ENCODE measurements around the gene CMSS1. TPM values are rescaled to one million over a fixed set of nuclear protein-coding genes. Genes with fewer than 3 reads are reported as not detected.
A peak's percentile ranks its signal among the peaks of the same experiment; 100 is the strongest.

Gene CMSS1
- total and polyA plus RNA-seq, 2 donors (not counting 1 experiment from before 2014, with no cell fraction given), result 7.3 to 22.8 TPM

GRCh38 chr3:99789011-99789721, 28.5 kb upstream of the CMSS1 start:
- Histone ChIP-seq H4K20me1 (ENCODE audit: control insufficient read depth, insufficient read depth, low read length, poor library complexity, severe bottlenecking) (no peaks in the 10 kb centered on the region), H3K4me1 (ENCODE audit: control insufficient read depth in 2 of 2, insufficient read depth in 2 of 2, low read length in 2 of 2) (no peaks in the 10 kb centered on the region), H3K4me2 (replicated peaks; ENCODE audit: low read depth, low read length, poor library complexity, severe bottlenecking) (no peak overlapping the region), H3K79me2 (ENCODE audit: control insufficient read depth, insufficient read depth, low read length) (no peaks in the 10 kb centered on the region), H2AFZ (ENCODE audit: insufficient read depth, low read depth, low read length, poor library complexity, severe bottlenecking) (no peak overlapping the region), H3K9ac (ENCODE audit: low read length) (no peak overlapping the region), H3K9me3 (ENCODE audit: control extremely low read depth in 1 of 3, control insufficient read depth in 2 of 3, insufficient read depth in 1 of 3, low read length in 2 of 3) (no peaks in the 10 kb centered on the region), H3K27me3 (replicated peaks in 1 of 4; ENCODE audit: control extremely low read depth in 1 of 4, control insufficient read depth in 3 of 4, insufficient read depth in 4 of 4, low read length in 3 of 4) (no peaks in the 10 kb centered on the region), H3K27ac (ENCODE audit: low read length in 2 of 2) (no peak overlapping the region), H3K4me3 (ENCODE audit: control extremely low read depth in 1 of 5, extremely low read depth in 1 of 5, insufficient read depth in 1 of 5, low read depth in 2 of 5, low read length in 4 of 5) (no peak overlapping the region), H3K36me3 (replicated peaks in 1 of 2; ENCODE audit: control extremely low read depth in 1 of 2, control insufficient read depth in 1 of 2, extremely low read depth in 1 of 2, insufficient read depth in 2 of 2, low read length in 1 of 2) (no peaks in the 10 kb centered on the region)
- no peak overlapping the region for H3K4me3 Mint-ChIP-seq
- peaks cover 16% of the 10 kb centered on the region for H3K27me3 Mint-ChIP-seq
- peak; percentile 65 for TF ChIP-seq CTCF (IDR thresholded peaks at IDR 0.05)
- TF ChIP-seq EZH2 (IDR thresholded peaks at IDR 0.05; ENCODE audit: borderline replicate concordance, insufficient read depth, low read depth, low read length, poor library complexity, severe bottlenecking), result no peak
- CTCF ChIA-PET, result interaction anchor here (0.7 to 1.4 kb wide), 3 partner anchors 15 to 764 kb away, joined by 3 to 4 read pairs (median 3); no protein-coding TSS in a partner anchor
- POLR2A ChIA-PET, result no interaction called here
- no peaks in the 10 kb centered on the region for H3K9me3 Mint-ChIP-seq (ENCODE audit: insufficient read depth)
- ATAC-seq (ENCODE audit: low read depth), result peak; percentile 39
- peak; percentile 9 for DNase-seq
- no peaks in the 10 kb centered on the region for H3K4me1 Mint-ChIP-seq
- 13% methylated on average over 1 of the region's 3 CpGs for WGBS (ENCODE audit: insufficient coverage)
- no peak overlapping the region for H3K27ac Mint-ChIP-seq
- intact Hi-C loops (cut with micrococcal nuclease), result no loop called here

DNA sequence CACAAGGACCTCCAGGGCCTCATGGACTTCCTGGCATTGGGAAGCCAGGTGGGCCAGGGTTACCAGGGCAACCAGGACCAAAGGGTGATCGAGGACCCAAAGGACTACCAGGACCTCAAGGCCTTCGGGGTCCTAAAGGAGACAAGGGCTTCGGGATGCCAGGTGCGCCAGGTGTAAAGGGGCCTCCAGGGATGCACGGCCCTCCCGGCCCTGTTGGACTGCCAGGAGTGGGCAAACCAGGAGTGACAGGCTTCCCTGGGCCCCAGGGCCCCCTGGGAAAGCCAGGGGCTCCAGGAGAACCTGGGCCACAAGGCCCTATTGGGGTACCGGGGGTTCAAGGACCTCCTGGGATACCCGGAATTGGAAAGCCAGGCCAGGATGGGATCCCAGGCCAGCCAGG, 23.2 kb upstream of the CMSS1 start:
- ChIA-PET CTCF (no interaction called here), POLR2A (no interaction called here)
- Mint-ChIP-seq H3K27me3 (peaks cover 11% of the 10 kb centered on the region), H3K4me3 (no peak overlapping the region), H3K27ac (no peak overlapping the region), H3K9me3 (ENCODE audit: insufficient read depth) (no peaks in the 10 kb centered on the region), H3K4me1 (no peaks in the 10 kb centered on the region)
- 89% methylated on average over 8 of the region's 8 CpGs for WGBS (ENCODE audit: insufficient coverage)
- intact Hi-C loops (cut with micrococcal nuclease), result no loop called here
- Histone ChIP-seq H3K36me3 (replicated peaks in 1 of 2; ENCODE audit: control extremely low read depth in 1 of 2, control insufficient read depth in 1 of 2, extremely low read depth in 1 of 2, insufficient read depth in 2 of 2, low read length in 1 of 2) (no peaks in the 10 kb centered on the region), H3K27ac (ENCODE audit: low read length in 2 of 2) (no peak overlapping the region), H2AFZ (ENCODE audit: insufficient read depth, low read depth, low read length, poor library complexity, severe bottlenecking) (no peak overlapping the region), H3K4me2 (replicated peaks; ENCODE audit: low read depth, low read length, poor library complexity, severe bottlenecking) (no peak overlapping the region), H3K79me2 (ENCODE audit: control insufficient read depth, insufficient read depth, low read length) (no peaks in the 10 kb centered on the region), H4K20me1 (ENCODE audit: control insufficient read depth, insufficient read depth, low read length, poor library complexity, severe bottlenecking) (no peaks in the 10 kb centered on the region), H3K4me3 (ENCODE audit: control extremely low read depth in 1 of 5, extremely low read depth in 1 of 5, insufficient read depth in 1 of 5, low read depth in 2 of 5, low read length in 4 of 5) (no peak overlapping the region), H3K9me3 (ENCODE audit: control extremely low read depth in 1 of 3, control insufficient read depth in 2 of 3, insufficient read depth in 1 of 3, low read length in 2 of 3) (peaks cover 0 to 3% (median 0%) of the 10 kb centered on the region in 3 donors), H3K9ac (ENCODE audit: low read length) (no peak overlapping the region), H3K4me1 (ENCODE audit: control insufficient read depth in 2 of 2, insufficient read depth in 2 of 2, low read length in 2 of 2) (no peaks in the 10 kb centered on the region), H3K27me3 (replicated peaks in 1 of 4; ENCODE audit: control extremely low read depth in 1 of 4, control insufficient read depth in 3 of 4, insufficient read depth in 4 of 4, low read length in 3 of 4) (no peaks in the 10 kb centered on the region)
- ATAC-seq (ENCODE audit: low read depth), result no peak
- no peak for TF ChIP-seq EZH2 (IDR thresholded peaks at IDR 0.05; ENCODE audit: borderline replicate concordance, insufficient read depth, low read depth, low read length, poor library complexity, severe bottlenecking)
- no peak for TF ChIP-seq CTCF (IDR thresholded peaks at IDR 0.05)
- no peak for DNase-seq

Data from B cell (primary cell).